GM18951 (cell line): ENCODE results near the gene CCDC38.

Experiments
- POLR2A ChIP-seq: IDR thresholded peaks from 4 replicates; pipeline ENCODE4 v1.6.1; 2011; ENCODE audit warnings: mild to moderate bottlenecking; ENCODE audit not compliant: insufficient read length, insufficient read depth; ENCODE audit errors: extremely low read depth
- in situ Hi-C: fragments of 300-500 bp; cut with MboI; formaldehyde crosslinking; loops from one replicate; pipeline ENCODE4 v1.12.0; 2022; ENCODE audit warnings: low sequenced_read_pairs, mixed read lengths, inconsistent platforms; ENCODE audit not compliant: unreplicated experiment

Gene CCDC38

GRCh38 chr12:95949477-95950206 lies 7.2 kb upstream of the CCDC38 start:
- in situ Hi-C loops = no loop called here
- TF ChIP-seq POLR2A = no peak

- TF ChIP-seq POLR2A = no peak
- in situ Hi-C loops = no loop called here
These were observed 1.8 kb upstream of the CCDC38 start for GRCh38 chr12:95944108-95944704.

GRCh38 chr12:95943330-95943842 lies 972 bp upstream of the CCDC38 start, which contains the start of gene AMDHD1:
Gene AMDHD1, plus strand, starts transcription at chr12:95943331. Its CDS starts 68 bp downstream, at chr12:95943399.
- TF ChIP-seq POLR2A = no peak
- in situ Hi-C loops = no loop called here

GRCh38 chr12:95942101-95942523 lies 302 bp downstream of the CCDC38 start:
- in situ Hi-C loops = no loop called here
- no peak for TF ChIP-seq POLR2A

GRCh38 chr12:95940514-95940913 lies 1.9 kb downstream of the CCDC38 start:
- TF ChIP-seq POLR2A = no peak
- in situ Hi-C loops = no loop called here

- in situ Hi-C loops = no loop called here
- no peak for TF ChIP-seq POLR2A
These were observed 20.2 kb downstream of the CCDC38 start for GRCh38 chr12:95922231-95922630.

- TF ChIP-seq POLR2A = no peak
- in situ Hi-C loops = no loop called here
These were observed 23.3 kb downstream of the CCDC38 start for GRCh38 chr12:95919110-95919509.

GRCh38 chr12:95918194-95918993 lies 24.0 kb downstream of the CCDC38 start:
- in situ Hi-C loops = no loop called here
- no peak for TF ChIP-seq POLR2A

GRCh38 chr12:95909871-95910270 lies 32.5 kb downstream of the CCDC38 start:
- TF ChIP-seq POLR2A = no peak
- in situ Hi-C loops = no loop called here

GRCh38 chr12:95908573-95908972 lies 33.8 kb downstream of the CCDC38 start:
- in situ Hi-C loops = no loop called here
- TF ChIP-seq POLR2A = no peak

- TF ChIP-seq POLR2A = no peak
- in situ Hi-C loops = no loop called here
These were observed 44.3 kb downstream of the CCDC38 start for GRCh38 chr12:95898081-95898480.

GRCh38 chr12:95896846-95897245 lies 45.6 kb downstream of the CCDC38 start:
- TF ChIP-seq POLR2A = no peak
- in situ Hi-C loops = no loop called here

- TF ChIP-seq POLR2A = no peak
- in situ Hi-C loops = no loop called here
These were observed 51.5 kb downstream of the CCDC38 start for GRCh38 chr12:95890958-95891357.

GRCh38 chr12:95887311-95887710 lies 55.1 kb downstream of the CCDC38 start:
- in situ Hi-C loops = no loop called here
- no peak for TF ChIP-seq POLR2A

GRCh38 chr12:95884998-95885397 lies 57.4 kb downstream of the CCDC38 start:
- TF ChIP-seq POLR2A = no peak
- in situ Hi-C loops = no loop called here
